Endodermal cell (in vitro differentiated cells): ENCODE measurements around the gene ZCRB1. TPM values are rescaled to one million over a fixed set of nuclear protein-coding genes. Genes with fewer than 3 reads are reported as not detected.

Experiments
- DNase-seq: peaks from one replicate; pipeline ENCODE4 v3.0.0-alpha.2; 2017
- H3K27ac ChIP-seq: 2 replicates; pipeline ENCODE4 v1.5.1; 2013; ENCODE audit warnings: mild to moderate bottlenecking, low read depth, low read length, moderate library complexity
- H3K27me3 ChIP-seq: 2 replicates; pipeline ENCODE4 v1.6.1; 2013; ENCODE audit warnings: mild to moderate bottlenecking, low read length, moderate library complexity; ENCODE audit not compliant: insufficient read depth, control insufficient read depth, poor library complexity, severe bottlenecking
- H3K36me3 ChIP-seq: 2 replicates; pipeline ENCODE4 v1.7.0; 2013; ENCODE audit warnings: mild to moderate bottlenecking, low read length, moderate library complexity; ENCODE audit not compliant: control insufficient read depth, insufficient read depth
- H3K4me1 ChIP-seq: one replicate; pipeline ENCODE4 v1.7.0; 2013; ENCODE audit warnings: low read length; ENCODE audit not compliant: control insufficient read depth, insufficient read depth
- H3K4me3 ChIP-seq: 2 replicates; pipeline ENCODE4 v1.5.1; 2013; ENCODE audit warnings: mild to moderate bottlenecking, low read length, moderate library complexity
- H3K9ac ChIP-seq: 2 replicates; pipeline ENCODE4 v1.6.1; 2013; ENCODE audit warnings: mild to moderate bottlenecking, low read length, moderate library complexity; ENCODE audit not compliant: poor library complexity, severe bottlenecking; ENCODE audit errors: extremely low read depth
- H3K9me3 ChIP-seq: 2 replicates; pipeline ENCODE4 v1.6.1; 2013; ENCODE audit warnings: mild to moderate bottlenecking, low read length, moderate library complexity; ENCODE audit not compliant: control insufficient read depth
- H3K27ac Mint-ChIP-seq: 2 replicates; pipeline ENCODE4 v1.8.0; 2020; ENCODE audit warnings: mixed read lengths
- H3K27me3 Mint-ChIP-seq: 2 replicates; pipeline ENCODE4 v1.8.0; 2021; ENCODE audit warnings: mild to moderate bottlenecking, mixed read lengths; ENCODE audit not compliant: insufficient read depth
- H3K36me3 Mint-ChIP-seq: 2 replicates; pipeline ENCODE4 v1.8.0; 2020; ENCODE audit warnings: low read depth, mixed read lengths
- H3K4me1 Mint-ChIP-seq: 2 replicates; pipeline ENCODE4 v1.8.0; 2020; ENCODE audit warnings: mixed read lengths
- H3K4me3 Mint-ChIP-seq: 2 replicates; pipeline ENCODE4 v1.8.0; 2020; ENCODE audit warnings: mild to moderate bottlenecking, moderate library complexity, mixed read lengths
- H3K9me3 Mint-ChIP-seq: 2 replicates; pipeline ENCODE4 v1.8.0; 2020; ENCODE audit warnings: mild to moderate bottlenecking, mixed read lengths
- CTCF ChIP-seq: fragments of 200-600 bp; sonication (generic); conservative IDR thresholded peaks from 2 replicates; pipeline ENCODE4 v1.5.0; 2021; ENCODE audit warnings: antibody characterized with exemption, mild to moderate bottlenecking
- WGBS, 2 experiments: methylation state at CpG; one replicate each; pipeline versions ENCODE4 v1.1.5 to v1.1.7; 2013; ENCODE audit warnings: missing lambda C conversion rate in 2 of 2, mixed read lengths in 1 of 2; ENCODE audit not compliant: insufficient coverage in 1 of 2, insufficient read length in 1 of 2; 5-methylcytosine and 5-hydroxymethylcytosine counted together
- total RNA-seq, 2 donors: library from RNA; stranded (reverse); fragmentation: NEBNext Ultra II Directional in 1 of 2; extraction: Animal tissue kit (Norgen Biotek cat#: 25700) in 1 of 2; gene quantifications; 2 replicates in 1 of 2; 3 replicates in 1 of 2; pipeline ENCODE4 v1.2.1, GENCODE V29; 2021

Gene ZCRB1
- total RNA-seq, 2 donors from 2014 or later = 61.1 to 78.4 TPM

DNA sequence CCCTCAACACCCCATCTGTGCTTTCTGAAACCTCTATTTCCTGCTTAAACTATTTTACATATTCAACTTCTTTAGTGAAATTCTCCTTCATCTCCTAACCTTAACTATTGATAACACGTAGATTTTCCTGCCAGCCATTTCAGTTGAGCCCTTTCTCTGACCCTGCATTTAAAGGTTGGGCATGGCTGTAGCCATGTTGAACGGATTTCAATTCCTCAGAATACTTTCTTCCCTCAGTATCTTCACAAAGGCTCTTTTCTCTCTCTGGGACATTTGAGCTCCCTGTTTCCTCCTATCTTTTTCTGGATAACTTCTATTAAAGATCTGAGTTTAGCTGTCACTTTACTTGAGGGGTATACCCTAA, 1.3 kb upstream of the ZCRB1 start:
- H3K4me1 Mint-ChIP-seq = peaks cover 24% of the 10 kb centered on the region
- WGBS, 2 experiments = 71 to 95% methylated on average over 2 of the region's 2 CpGs
- H3K27me3 Mint-ChIP-seq = no peaks in the 10 kb centered on the region
- no peak for TF ChIP-seq CTCF
- Histone ChIP-seq H3K9ac (peak overlapping the region; percentile 84), H3K36me3 (peaks cover 14% of the 10 kb centered on the region), H3K4me1 (peaks cover 4% of the 10 kb centered on the region), H3K9me3 (no peaks in the 10 kb centered on the region), H3K27me3 (no peaks in the 10 kb centered on the region), H3K4me3 (peak overlapping the region; percentile 100), H3K27ac (no peak overlapping the region)
- no peak for DNase-seq
- peak overlapping the region; percentile 98 for H3K4me3 Mint-ChIP-seq
- no peaks in the 10 kb centered on the region for H3K9me3 Mint-ChIP-seq
- H3K36me3 Mint-ChIP-seq = peaks cover 7% of the 10 kb centered on the region
- peak overlapping the region; percentile 98 for H3K27ac Mint-ChIP-seq

GRCh38 chr12:42326541-42327226, 790 bp upstream of the ZCRB1 start:
- Histone ChIP-seq H3K9me3 (no peaks in the 10 kb centered on the region), H3K27ac (no peak overlapping the region), H3K4me3 (peak overlapping the region; percentile 100), H3K4me1 (peaks cover 4% of the 10 kb centered on the region), H3K36me3 (peaks cover 19% of the 10 kb centered on the region), H3K27me3 (no peaks in the 10 kb centered on the region), H3K9ac (peak overlapping the region; percentile 84)
- H3K4me1 Mint-ChIP-seq = peaks cover 24% of the 10 kb centered on the region
- H3K27ac Mint-ChIP-seq = peak overlapping the region; percentile 98
- no peaks in the 10 kb centered on the region for H3K27me3 Mint-ChIP-seq
- DNase-seq = peak; percentile 60
- peak overlapping the region; percentile 98 for H3K4me3 Mint-ChIP-seq
- peaks cover 9% of the 10 kb centered on the region for H3K36me3 Mint-ChIP-seq
- no peak for TF ChIP-seq CTCF
- H3K9me3 Mint-ChIP-seq = no peaks in the 10 kb centered on the region
- WGBS, 2 experiments = 23 to 28% methylated on average over 11 to 13 of the region's 13 CpGs

- no peaks in the 10 kb centered on the region for H3K9me3 Mint-ChIP-seq
- peaks cover 20% of the 10 kb centered on the region for H3K36me3 Mint-ChIP-seq
- H3K4me1 Mint-ChIP-seq = peaks cover 22% of the 10 kb centered on the region
- peak overlapping the region; percentile 98 for H3K4me3 Mint-ChIP-seq
- peak overlapping the region; percentile 84 for H3K9ac ChIP-seq
- TF ChIP-seq CTCF = no peak
- peak overlapping the region; percentile 72 for H3K27ac ChIP-seq
- H3K27ac Mint-ChIP-seq = peak overlapping the region; percentile 98
- no peaks in the 10 kb centered on the region for H3K27me3 ChIP-seq
- peaks cover 4% of the 10 kb centered on the region for H3K4me1 ChIP-seq
- H3K4me3 ChIP-seq = peak overlapping the region; percentile 100
- no peaks in the 10 kb centered on the region for H3K27me3 Mint-ChIP-seq
- peaks cover 30% of the 10 kb centered on the region for H3K36me3 ChIP-seq
- H3K9me3 ChIP-seq = no peaks in the 10 kb centered on the region
- WGBS, 2 experiments = 15 to 20% methylated on average over 1 to 3 of the region's 7 CpGs
- no peak for DNase-seq
Observed at GRCh38 chr12:42325326-42325652, 605 bp downstream of the ZCRB1 start.
